Activated B cell treated with CpG ODN at 0.5 μM for 24 hours (primary cell): Measurements from ENCODE around the gene ARRB1. TPM values are rescaled to one million over a fixed set of nuclear protein-coding genes. Genes with fewer than 3 reads are reported as not detected.

Experiments used
- ATAC-seq: fragments of 200-7000 bp; cut with Tn5 transposase; one replicate; pipeline ENCODE4 v1.10.0; 2021; ENCODE audit warnings: low read depth, mild to moderate bottlenecking, moderate library complexity
- CTCF ChIA-PET: fragments of 350-600 bp; sonication (Branson Sonifier 250); formaldehyde crosslinking; loops from one replicate; lab custom pipeline; 2021; ENCODE audit warnings: antibody characterized with exemption; lab: Charles Lee
- POLR2A ChIA-PET: fragments of 350-600 bp; sonication (Branson Sonifier 250); formaldehyde crosslinking; loops from one replicate; lab custom pipeline; 2021; ENCODE audit warnings: antibody characterized with exemption; lab: Charles Lee
- DNase-seq: peaks from one replicate; pipeline ENCODE4 v3.0.0; 2022
- H3K27ac Mint-ChIP-seq: one replicate; pipeline ENCODE4 v1.8.0; 2020; ENCODE audit warnings: mixed read lengths
- H3K27me3 Mint-ChIP-seq: one replicate; pipeline ENCODE4 v1.8.0; 2021; ENCODE audit warnings: mixed read lengths
- H3K36me3 Mint-ChIP-seq: one replicate; pipeline ENCODE4 v1.8.0; 2021; ENCODE audit warnings: low read depth, mixed read lengths
- H3K4me1 Mint-ChIP-seq: one replicate; pipeline ENCODE4 v1.8.0; 2021; ENCODE audit warnings: mixed read lengths
- H3K4me3 Mint-ChIP-seq: one replicate; pipeline ENCODE4 v1.8.0; 2020; ENCODE audit warnings: mild to moderate bottlenecking, mixed read lengths
- H3K9me3 Mint-ChIP-seq: one replicate; pipeline ENCODE4 v1.8.0; 2020; ENCODE audit warnings: mixed read lengths
- intact Hi-C: fragments of 100-400 bp; cut with micrococcal nuclease; formaldehyde crosslinking; loops from one replicate; pipeline ENCODE4 v1.15.1; 2024
- total RNA-seq: library from RNA; stranded (reverse); gene quantifications from 2 replicates; pipeline ENCODE4 v1.2.3, GENCODE V29; 2022
- TF ChIP-seq, protein P1 (sequence below): fragments of 200-600 bp; IDR thresholded peaks from one replicate; pipeline ENCODE4 v1.8.0; 2022; ENCODE audit warnings: antibody characterized with exemption, mild to moderate bottlenecking

Gene ARRB1
- total RNA-seq, 1 donor from 2014 or later = 0.62 TPM

DNA sequence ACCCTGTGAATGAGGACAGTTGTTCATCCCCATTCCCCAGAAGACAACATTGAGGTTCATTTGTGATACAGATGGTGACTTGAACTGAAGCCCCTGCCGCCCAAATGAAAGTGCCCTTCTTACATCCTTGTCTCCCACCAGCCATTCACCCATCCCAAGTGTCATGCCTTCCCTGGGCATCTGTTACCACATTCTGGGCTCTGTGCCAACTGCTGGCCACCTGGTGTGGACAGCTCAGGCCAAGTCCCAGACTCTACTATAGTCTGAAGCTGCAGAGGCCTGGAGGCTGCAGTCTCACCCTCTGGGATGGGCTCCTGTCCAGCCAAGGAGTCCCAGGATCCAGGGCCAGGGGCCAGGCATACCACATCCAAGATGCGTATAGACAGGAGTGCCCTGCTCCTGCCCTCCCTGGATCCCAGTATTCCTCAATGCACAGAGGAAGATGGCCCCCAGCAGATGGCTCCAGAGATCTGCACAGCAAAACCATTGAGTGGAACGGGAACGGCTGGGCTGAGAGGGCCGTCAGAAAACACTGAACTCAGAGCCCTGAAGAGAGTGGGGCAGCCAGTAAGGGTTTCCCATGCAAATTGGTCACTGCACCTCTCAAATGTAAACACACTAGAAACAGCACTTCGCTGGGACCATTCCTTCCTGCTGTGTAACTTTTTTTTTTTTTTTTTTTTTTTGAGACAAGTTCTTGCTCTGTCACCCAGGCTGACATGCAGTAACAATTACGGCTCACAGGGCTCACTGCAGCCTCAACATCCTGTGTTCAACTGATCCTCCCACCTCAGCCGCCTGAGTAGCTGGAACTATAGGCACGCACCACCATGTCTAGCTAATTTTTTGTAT lies 22.8 kb downstream of the ARRB1 start:
- Mint-ChIP-seq H3K9me3 (no peaks in the 10 kb centered on the region), H3K27ac (no peak overlapping the region), H3K36me3 (no peaks in the 10 kb centered on the region), H3K27me3 (no peaks in the 10 kb centered on the region), H3K4me3 (no peak overlapping the region), H3K4me1 (peaks cover 6% of the 10 kb centered on the region)
- TF ChIP-seq, protein P1, sequence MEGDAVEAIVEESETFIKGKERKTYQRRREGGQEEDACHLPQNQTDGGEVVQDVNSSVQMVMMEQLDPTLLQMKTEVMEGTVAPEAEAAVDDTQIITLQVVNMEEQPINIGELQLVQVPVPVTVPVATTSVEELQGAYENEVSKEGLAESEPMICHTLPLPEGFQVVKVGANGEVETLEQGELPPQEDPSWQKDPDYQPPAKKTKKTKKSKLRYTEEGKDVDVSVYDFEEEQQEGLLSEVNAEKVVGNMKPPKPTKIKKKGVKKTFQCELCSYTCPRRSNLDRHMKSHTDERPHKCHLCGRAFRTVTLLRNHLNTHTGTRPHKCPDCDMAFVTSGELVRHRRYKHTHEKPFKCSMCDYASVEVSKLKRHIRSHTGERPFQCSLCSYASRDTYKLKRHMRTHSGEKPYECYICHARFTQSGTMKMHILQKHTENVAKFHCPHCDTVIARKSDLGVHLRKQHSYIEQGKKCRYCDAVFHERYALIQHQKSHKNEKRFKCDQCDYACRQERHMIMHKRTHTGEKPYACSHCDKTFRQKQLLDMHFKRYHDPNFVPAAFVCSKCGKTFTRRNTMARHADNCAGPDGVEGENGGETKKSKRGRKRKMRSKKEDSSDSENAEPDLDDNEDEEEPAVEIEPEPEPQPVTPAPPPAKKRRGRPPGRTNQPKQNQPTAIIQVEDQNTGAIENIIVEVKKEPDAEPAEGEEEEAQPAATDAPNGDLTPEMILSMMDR = no peak
- intact Hi-C loops = loop anchor here (1.0 kb wide), 1 partner anchor 56 kb away; no protein-coding TSS in a partner anchor
- ATAC-seq (no peak), DNase-seq (no peak)
- ChIA-PET POLR2A (no interaction called here), CTCF (interaction anchor here (0.6 to 2.5 kb wide), 2 partner anchors 56 kb away, joined by 3 to 7 read pairs; no protein-coding TSS in a partner anchor)

DNA sequence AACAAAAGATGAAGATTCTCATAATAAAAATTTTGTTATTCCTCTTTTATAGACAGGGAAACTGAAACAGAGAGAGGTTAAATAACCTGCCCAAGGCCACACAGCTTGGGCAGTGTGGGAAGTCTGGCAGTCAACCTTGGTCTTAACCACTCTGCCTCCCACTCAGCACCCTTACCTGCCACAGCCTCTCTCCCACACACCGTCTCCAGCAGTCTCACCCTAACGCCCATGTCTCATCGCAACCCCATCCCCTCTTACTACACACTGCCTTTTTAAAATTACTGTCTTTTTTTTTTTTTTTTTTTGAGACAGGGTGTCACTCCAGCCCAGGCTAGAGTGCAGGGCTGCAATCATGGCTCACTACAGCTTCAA lies 25.0 kb downstream of the ARRB1 start:
- H3K4me3 Mint-ChIP-seq = no peak overlapping the region
- intact Hi-C loops = no loop called here

DNA sequence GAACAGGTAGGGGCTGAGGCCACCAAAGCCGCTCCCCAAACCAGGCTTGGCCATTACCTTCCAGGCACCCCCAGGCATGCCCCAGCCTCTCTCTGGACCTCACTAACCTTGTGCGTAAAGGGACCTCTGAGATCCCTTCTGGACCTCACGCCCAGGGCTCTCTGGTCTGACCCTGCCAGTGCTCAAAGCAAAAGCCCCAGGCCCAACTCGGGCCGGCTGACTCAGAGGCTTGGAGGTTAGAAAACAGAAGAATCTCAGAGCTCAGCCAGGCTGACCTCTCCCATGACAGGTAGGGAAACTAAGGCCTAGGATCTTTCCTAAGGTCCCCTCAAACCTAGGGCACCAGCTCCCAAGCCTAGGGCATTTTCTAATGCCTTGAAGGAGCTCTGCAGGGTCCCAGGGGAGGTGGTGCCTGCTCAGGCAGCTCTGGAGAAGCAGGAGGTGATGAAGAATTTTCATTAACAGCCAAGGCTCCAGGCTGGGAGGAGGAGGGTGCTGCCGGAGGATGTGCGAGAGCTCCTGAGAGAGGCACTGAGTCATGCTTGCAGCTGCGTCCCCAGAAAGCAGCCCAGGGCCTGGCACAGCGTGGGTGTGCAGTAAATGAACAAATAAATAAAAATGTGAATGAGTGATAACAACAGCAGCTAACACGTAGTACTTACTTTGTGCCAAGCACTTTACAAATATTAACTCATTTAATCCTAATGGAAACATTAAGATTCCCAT lies 25.6 kb downstream of the ARRB1 start:
- H3K27ac Mint-ChIP-seq = no peak overlapping the region
- no peak overlapping the region for H3K4me3 Mint-ChIP-seq
- peaks cover 6% of the 10 kb centered on the region for H3K4me1 Mint-ChIP-seq
- intact Hi-C loops = no loop called here
- POLR2A ChIA-PET = interaction anchor here (0.7 kb wide), 1 partner anchor 749 kb away, joined by 3 read pairs; no protein-coding TSS in a partner anchor
- ATAC-seq = no peak
- no peaks in the 10 kb centered on the region for H3K9me3 Mint-ChIP-seq
- CTCF ChIA-PET = no interaction called here
- TF ChIP-seq, protein P1 = no peak
- no peak for DNase-seq
- no peaks in the 10 kb centered on the region for H3K27me3 Mint-ChIP-seq
- no peaks in the 10 kb centered on the region for H3K36me3 Mint-ChIP-seq

More for the DNA sequence above, 25.0 kb downstream of the ARRB1 start:
- peaks cover 6% of the 10 kb centered on the region for H3K4me1 Mint-ChIP-seq
- TF ChIP-seq, protein P1 = no peak
- no peak overlapping the region for H3K27ac Mint-ChIP-seq
- DNase-seq (no peak), ATAC-seq (no peak)
- H3K36me3 Mint-ChIP-seq = no peaks in the 10 kb centered on the region
- POLR2A ChIA-PET = interaction anchor here (0.7 kb wide), 2 partner anchors 748 to 1027 kb away, joined by 3 to 7 read pairs; no protein-coding TSS in a partner anchor
- CTCF ChIA-PET = no interaction called here
- no peaks in the 10 kb centered on the region for H3K9me3 Mint-ChIP-seq
- H3K27me3 Mint-ChIP-seq = no peaks in the 10 kb centered on the region

DNA sequence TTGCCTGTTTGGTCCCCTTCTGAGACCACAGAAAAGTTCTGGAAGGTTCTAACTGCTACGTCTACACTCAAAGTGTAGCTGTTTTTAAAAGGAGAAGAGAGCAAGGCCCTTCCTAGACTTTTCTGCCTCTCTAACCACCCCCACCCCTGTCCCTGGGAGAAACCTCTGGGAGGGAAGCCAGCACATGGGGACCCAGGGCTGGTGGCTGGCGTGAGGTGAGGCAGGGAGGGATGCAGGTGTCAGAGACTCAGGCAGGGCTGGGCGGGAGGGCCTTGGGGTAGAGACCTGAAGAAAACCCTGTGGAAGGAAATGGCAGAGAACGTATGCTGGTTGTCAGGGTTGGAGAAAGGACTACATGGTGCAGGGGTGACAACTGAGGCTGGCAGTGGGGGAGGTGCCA lies 26.7 kb downstream of the ARRB1 start:
- ChIA-PET CTCF (no interaction called here), POLR2A (no interaction called here)
- TF ChIP-seq, protein P1 = no peak
- DNase-seq (no peak), ATAC-seq (no peak)
- Mint-ChIP-seq H3K4me3 (no peak overlapping the region), H3K27me3 (no peaks in the 10 kb centered on the region), H3K36me3 (no peaks in the 10 kb centered on the region), H3K4me1 (peaks cover 6% of the 10 kb centered on the region), H3K27ac (no peak overlapping the region), H3K9me3 (no peaks in the 10 kb centered on the region)
- intact Hi-C loops = no loop called here

DNA sequence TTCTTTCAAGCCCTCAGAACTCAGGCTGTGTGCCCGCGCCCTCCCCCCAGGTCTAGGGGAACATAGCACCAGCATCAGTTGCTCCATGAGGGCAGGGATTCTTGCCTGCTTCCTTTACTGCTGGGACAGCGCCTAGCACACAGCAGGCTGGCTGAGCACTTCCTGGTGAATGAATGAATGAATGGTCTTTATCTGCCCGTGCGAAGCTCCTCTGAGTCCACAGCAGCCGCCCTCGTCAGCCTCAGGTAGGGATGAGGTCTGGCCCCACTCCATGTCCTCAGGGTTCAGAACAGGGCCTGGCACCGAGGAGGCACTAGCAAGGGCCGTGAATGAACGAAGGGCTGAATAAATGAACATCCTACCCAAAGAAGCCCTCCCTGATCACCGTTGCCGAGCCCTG lies 27.3 kb downstream of the ARRB1 start:
- H3K4me1 Mint-ChIP-seq = peaks cover 6% of the 10 kb centered on the region
- intact Hi-C loops = no loop called here
- peaks cover 3% of the 10 kb centered on the region for H3K27me3 Mint-ChIP-seq
- no peak overlapping the region for H3K4me3 Mint-ChIP-seq
- TF ChIP-seq, protein P1 = no peak
- POLR2A ChIA-PET = no interaction called here
- CTCF ChIA-PET = no interaction called here
- no peaks in the 10 kb centered on the region for H3K36me3 Mint-ChIP-seq
- no peaks in the 10 kb centered on the region for H3K9me3 Mint-ChIP-seq
- ATAC-seq = no peak
- H3K27ac Mint-ChIP-seq = no peak overlapping the region
- DNase-seq = no peak
